ENCODE results near the gene FAM110D. TPM values are rescaled to one million over a fixed set of nuclear protein-coding genes. Genes with fewer than 3 reads are reported as not detected.

FAM110D gene
- total RNA-seq, 4 donors from 2014 or later, result 3.5 to 15.6 (median 6.8) TPM

DNA sequence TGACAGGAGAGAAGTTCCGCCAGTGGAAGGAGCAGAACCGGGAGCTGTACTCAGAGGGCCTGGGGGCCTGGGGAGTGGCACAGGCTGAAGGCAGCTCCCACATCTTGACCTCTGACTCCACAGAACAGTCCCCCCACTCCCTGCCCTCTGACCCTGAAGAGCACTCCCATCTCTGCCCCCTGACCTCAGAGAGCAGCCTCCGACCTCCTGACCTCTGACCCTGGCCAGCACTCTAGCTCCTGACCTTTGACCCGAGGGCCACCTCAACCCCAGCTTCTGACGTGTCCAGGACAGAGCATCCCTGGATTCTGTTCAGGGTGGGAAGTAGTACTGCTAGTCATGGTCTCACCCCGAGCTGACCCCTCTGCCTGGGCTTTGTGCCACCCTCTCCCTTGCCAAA is 30.5 kb downstream of the FAM110D start:
- Histone ChIP-seq H3K27ac (no peak overlapping the region), H3K27me3 (no peaks in the 10 kb centered on the region), H3K4me1 (no peaks in the 10 kb centered on the region), H3K4me3 (replicated peaks in 1 of 3) (no peak overlapping the region), H3K9me3 (no peaks in the 10 kb centered on the region), H3K36me3 (peaks cover 5 to 15% of the 10 kb centered on the region in 2 donors)
- DNase-seq, result no peak
- 83 to 87% methylated on average over 6 of the region's 6 CpGs for WGBS, 2 donors
- TF ChIP-seq POLR2A (IDR thresholded peaks at IDR 0.05), result no peak
- TF ChIP-seq, protein P1, sequence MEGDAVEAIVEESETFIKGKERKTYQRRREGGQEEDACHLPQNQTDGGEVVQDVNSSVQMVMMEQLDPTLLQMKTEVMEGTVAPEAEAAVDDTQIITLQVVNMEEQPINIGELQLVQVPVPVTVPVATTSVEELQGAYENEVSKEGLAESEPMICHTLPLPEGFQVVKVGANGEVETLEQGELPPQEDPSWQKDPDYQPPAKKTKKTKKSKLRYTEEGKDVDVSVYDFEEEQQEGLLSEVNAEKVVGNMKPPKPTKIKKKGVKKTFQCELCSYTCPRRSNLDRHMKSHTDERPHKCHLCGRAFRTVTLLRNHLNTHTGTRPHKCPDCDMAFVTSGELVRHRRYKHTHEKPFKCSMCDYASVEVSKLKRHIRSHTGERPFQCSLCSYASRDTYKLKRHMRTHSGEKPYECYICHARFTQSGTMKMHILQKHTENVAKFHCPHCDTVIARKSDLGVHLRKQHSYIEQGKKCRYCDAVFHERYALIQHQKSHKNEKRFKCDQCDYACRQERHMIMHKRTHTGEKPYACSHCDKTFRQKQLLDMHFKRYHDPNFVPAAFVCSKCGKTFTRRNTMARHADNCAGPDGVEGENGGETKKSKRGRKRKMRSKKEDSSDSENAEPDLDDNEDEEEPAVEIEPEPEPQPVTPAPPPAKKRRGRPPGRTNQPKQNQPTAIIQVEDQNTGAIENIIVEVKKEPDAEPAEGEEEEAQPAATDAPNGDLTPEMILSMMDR (IDR thresholded peaks at IDR 0.05), result no peak
- intact Hi-C loops (cut with DNase I), result no loop called here

DNA sequence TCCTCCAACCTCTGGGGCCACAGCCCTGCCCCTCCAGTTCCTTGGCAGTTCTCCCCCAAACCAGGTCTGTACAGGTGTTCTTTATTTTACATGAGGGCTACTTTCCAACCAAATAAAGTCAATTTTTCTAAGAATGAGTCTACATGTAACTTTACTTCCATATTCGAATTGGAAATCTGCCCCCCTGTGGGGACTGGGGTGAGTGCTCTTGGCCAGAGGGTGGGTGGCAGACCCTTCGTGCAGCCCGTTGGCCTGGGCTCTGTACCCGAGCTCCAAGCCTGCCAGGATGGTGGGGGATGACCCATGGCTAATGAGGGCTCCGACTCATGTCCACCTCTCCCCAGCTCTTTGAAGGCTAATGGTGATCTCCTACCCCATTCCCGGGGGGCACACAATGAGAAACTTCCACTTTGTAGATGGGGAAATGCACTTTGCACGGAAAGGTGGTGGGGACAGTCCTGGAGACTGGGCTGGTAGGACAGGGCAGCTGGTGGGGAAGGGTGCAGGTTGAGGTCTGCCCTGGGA is 30.9 kb downstream of the FAM110D start:
- intact Hi-C loops (cut with DNase I), result no loop called here
- H3K4me3 ChIP-seq (replicated peaks in 1 of 3), result no peak overlapping the region
- TF ChIP-seq, protein P1 (IDR thresholded peaks at IDR 0.05), result no peak
- no peak for TF ChIP-seq POLR2A (IDR thresholded peaks at IDR 0.05)
- peaks cover 5 to 12% of the 10 kb centered on the region in 2 donors for H3K36me3 ChIP-seq
- no peaks in the 10 kb centered on the region for H3K27me3 ChIP-seq
- 80 to 89% methylated on average over 7 of the region's 7 CpGs for WGBS, 2 donors
- H3K27ac ChIP-seq, result no peak overlapping the region
- H3K9me3 ChIP-seq, result no peaks in the 10 kb centered on the region
- no peaks in the 10 kb centered on the region for H3K4me1 ChIP-seq
- DNase-seq, result no peak

DNA sequence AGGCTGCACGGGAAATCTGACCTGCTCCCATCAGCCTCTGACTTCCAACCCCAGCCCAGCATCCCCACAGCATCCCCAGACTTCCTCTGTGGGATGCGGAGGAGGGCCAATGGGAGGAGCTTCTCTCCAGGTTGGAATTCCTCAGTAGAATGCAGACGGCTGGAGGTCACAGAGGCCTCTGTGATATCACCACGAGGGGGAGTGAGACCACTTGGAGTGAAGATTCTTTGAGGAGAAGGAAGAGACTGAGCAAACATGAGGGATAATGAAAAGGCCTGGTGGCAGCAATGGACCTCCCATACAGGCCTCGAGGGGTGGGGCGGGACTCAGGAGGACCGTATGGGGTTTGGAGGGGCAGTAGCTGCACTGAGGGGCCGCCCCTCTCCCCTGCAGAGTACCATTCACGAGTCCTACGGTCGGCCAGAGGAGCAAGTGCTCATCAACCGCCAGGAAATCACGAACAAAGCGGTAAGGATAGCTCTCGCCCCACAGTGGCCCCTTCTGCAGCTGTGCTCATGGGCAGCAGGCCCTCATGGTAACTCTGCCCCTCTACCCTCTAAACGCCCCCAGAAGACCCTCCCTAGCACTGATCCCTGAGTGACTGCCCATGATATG is 31.6 kb downstream of the FAM110D start, which contains the start of gene CATSPER4:
TSS of gene CATSPER4 (plus strand) at position 230 of the 615 bp plus-strand sequence. CDS start at position 256, 26 bp downstream.
- WGBS, 2 donors, result 40 to 52% methylated on average over 15 of the region's 16 CpGs
- H3K27ac ChIP-seq, result no peak within 1 kb of the TSS
- H3K9me3 ChIP-seq, result no peaks in the 10 kb centered on the region
- H3K27me3 ChIP-seq, result no peaks in the 10 kb centered on the region
- no peaks in the 10 kb centered on the region for H3K4me1 ChIP-seq
- H3K4me3 ChIP-seq (replicated peaks in 1 of 3), result no peak within 1 kb of the TSS
- TF ChIP-seq POLR2A (IDR thresholded peaks at IDR 0.05), result no peak
- TF ChIP-seq, protein P1 (IDR thresholded peaks at IDR 0.05), result peak in 4 of 6 experiments; percentile 27 to 53 (median 38)
- H3K36me3 ChIP-seq, result peaks cover 5 to 8% of the 10 kb centered on the region in 2 donors
- DNase-seq, result peak; percentile 64 to 65
- intact Hi-C loops (cut with DNase I), result no loop called here

DNA sequence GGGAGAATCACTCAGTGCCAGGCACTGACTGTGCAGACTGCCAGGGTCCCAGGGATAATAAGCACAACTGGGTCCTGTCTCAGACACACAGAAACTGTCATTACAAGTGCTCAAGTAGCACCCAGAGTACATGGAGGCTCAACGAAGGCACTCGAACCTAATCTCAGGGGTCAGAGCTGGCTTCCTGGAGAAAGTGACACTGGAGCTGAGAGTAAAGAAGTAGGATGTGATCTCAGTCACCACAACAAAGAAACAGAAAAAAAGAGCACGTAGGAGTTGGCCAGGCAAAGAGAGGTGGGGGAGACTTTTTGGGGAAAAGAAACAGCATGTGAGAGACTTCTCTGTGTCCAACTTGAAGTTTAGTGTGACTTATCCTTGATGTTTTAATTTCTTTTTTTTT is 32.9 kb downstream of the FAM110D start:
- DNase-seq, result no peak
- Histone ChIP-seq H3K27me3 (no peaks in the 10 kb centered on the region), H3K4me1 (no peaks in the 10 kb centered on the region), H3K27ac (no peak overlapping the region), H3K4me3 (replicated peaks in 1 of 3) (no peak overlapping the region), H3K9me3 (no peaks in the 10 kb centered on the region), H3K36me3 (peaks cover 5 to 8% of the 10 kb centered on the region in 2 donors)
- intact Hi-C loops (cut with DNase I), result no loop called here
- 45 to 51% methylated on average over 3 of the region's 3 CpGs for WGBS, 2 donors
- TF ChIP-seq POLR2A (IDR thresholded peaks at IDR 0.05), result no peak
- TF ChIP-seq, protein P1 (IDR thresholded peaks at IDR 0.05), result no peak

DNA sequence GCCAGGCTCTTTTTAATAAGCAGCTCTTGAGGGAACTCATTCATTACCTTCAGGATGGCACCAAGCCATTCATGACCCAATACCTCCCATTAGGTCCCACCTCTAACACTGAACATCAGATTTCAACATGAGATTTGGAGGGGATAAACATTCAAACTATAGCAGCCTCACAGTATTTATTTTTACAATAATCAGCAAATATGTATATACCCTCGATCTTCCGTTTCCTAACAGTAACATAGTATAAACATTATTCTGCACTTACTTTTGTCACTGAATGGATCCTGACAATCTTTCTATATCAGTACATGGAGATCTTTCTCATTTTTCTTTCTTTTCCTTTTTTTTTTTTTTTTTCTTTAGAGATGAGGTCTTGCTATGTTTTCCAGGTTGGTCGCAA is 36.9 kb downstream of the FAM110D start:
- Histone ChIP-seq H3K4me3 (replicated peaks in 1 of 3) (no peak overlapping the region), H3K9me3 (no peaks in the 10 kb centered on the region), H3K27me3 (no peaks in the 10 kb centered on the region), H3K27ac (no peak overlapping the region), H3K36me3 (no peaks in the 10 kb centered on the region), H3K4me1 (no peaks in the 10 kb centered on the region)
- WGBS, 2 donors, result 91 to 92% methylated on average over 3 of the region's 3 CpGs
- no peak for DNase-seq
- intact Hi-C loops (cut with DNase I), result no loop called here
- TF ChIP-seq, protein P1 (IDR thresholded peaks at IDR 0.05), result no peak
- no peak for TF ChIP-seq POLR2A (IDR thresholded peaks at IDR 0.05)

Measured in thyroid gland (tissue), 4 donors.